GM21737 (cell line): ENCODE results near the gene MBOAT7.

Source experiments
- ATAC-seq: cut with Tn5 transposase; IDR thresholded peaks from one replicate; pipeline ENCODE4 v1.9.1; 2021; ENCODE audit warnings: mild to moderate bottlenecking, moderate library complexity; ENCODE audit not compliant: unreplicated experiment

Gene MBOAT7

GRCh38 chr19:54145541-54146158, 43.7 kb downstream of the MBOAT7 start:
- no peak for ATAC-seq

- no peak for ATAC-seq
These were observed 47.1 kb downstream of the MBOAT7 start for GRCh38 chr19:54142166-54142780.

DNA sequence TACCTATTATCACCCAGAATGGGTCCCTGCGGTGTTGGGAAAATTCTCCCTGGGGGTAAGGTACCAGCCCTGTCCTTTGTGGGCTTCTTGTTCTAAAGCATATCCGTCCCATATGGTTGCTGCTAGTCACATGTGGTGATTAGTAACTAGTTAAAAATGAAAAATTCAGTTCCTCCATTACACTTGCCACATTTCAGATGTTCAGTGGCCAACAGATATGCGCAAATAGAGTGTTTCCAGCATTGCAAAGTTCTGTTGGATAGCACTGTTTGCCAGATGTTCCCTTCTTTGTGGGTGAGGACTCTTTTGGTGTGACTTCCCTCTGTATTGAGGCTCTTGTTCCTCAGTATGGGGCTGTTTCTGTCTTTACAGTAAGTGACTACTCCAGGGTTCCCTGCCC, 48.0 kb downstream of the MBOAT7 start:
- ATAC-seq: no peak

DNA sequence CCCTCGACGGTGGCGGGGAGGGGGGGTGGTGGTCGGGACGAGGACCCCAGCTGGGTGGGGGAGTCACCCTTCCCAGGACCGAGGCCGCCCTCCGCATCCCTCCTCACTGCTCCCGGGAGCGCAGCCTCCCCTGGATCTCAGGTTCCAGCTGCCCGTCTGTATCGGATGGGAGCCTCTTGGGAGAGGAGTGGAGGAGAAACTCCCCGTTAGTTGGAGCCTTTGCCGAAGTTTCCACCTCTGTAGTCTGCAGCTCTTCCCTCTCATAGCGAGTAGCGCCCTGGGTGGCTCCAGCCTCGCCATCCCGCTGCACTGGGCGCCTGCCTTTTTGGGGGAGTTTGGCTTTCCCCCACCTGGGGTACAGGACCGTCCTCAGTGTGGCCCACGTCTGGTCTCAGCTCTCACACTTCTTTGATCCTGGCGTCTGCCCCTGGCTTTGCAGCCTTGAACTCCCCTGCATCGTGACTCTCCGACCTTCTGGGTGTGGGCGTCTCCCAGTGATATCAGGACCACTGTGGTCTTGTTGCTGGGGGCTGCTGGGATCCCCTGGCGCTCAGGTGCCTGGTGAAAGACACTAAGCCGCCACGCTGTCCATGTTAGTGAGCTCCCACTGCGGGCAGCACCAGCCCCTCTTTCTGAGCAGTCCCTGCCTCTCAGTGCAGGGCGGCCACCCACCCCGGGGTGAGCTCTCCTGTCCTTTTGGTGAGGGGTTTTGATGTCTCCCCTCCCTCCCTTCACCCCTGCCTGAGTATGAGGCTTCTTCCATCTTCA, 50.7 kb downstream of the MBOAT7 start:
- no peak for ATAC-seq

- no peak for ATAC-seq
These were observed 51.5 kb downstream of the MBOAT7 start, which contains the start of gene CNOT3 for GRCh38 chr19:54137699-54138488. TSS of gene CNOT3 (plus strand) at chr19:54137762. CDS start at chr19:54142979, 5,217 bp downstream.

GRCh38 chr19:54136864-54137698, 52.3 kb downstream of the MBOAT7 start:
- ATAC-seq: peak; percentile 72

- ATAC-seq: peak; percentile 0
These were observed 53.1 kb downstream of the MBOAT7 start for GRCh38 chr19:54136086-54136863.

DNA sequence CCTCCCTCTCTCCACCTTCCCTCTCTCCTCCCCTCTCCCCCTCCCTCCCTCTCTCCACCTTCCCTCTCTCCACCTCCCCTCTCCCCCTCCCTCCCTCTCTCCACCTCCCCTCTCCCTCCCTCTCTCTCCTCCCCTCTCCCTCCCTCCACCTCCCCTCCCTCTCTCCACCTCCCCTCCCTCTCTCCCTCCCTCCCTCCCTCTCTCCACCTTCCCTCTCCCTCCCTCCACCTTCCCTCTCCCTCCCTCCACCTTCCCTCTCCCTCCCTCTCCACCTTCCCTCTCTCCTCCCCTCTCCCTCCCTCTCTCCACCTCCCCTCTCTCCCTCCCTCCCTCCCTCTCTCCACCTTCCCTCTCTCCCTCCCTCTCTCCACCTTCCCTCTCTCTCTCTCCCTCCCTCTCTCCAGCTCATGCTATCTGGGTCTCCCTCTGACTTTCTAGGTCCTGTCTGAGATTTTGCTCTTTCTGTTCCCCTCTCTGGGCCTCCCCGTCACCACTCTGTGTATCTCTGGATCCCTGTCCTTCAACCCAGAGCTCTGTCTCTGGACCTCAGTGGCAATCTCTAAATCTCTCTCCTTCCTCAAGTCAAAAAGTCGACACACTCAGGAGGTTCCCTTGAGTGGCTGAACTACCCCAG, 55.3 kb downstream of the MBOAT7 start:
- no peak for ATAC-seq

- ATAC-seq: no peak
These were observed 55.9 kb downstream of the MBOAT7 start for GRCh38 chr19:54133312-54133956.

DNA sequence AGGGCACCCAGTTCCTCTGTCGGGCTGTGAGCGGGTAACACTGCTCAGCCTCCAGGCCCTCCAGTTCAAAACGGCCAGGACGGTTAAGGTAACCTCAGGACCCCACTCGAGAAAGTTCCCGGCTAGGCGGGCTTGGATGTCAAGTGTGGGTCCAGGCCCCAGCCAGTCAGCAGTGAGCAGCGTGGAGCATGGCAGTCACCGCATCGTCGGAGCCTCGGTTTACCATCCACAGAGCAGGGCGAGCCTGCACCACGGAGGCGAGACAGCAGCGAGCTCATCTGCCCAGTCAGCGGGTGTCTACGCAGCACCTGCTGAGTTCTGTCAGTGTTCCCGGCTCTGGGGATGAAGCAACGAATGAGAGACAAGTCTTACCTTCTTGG, 59.8 kb downstream of the MBOAT7 start:
- ATAC-seq: no peak

DNA sequence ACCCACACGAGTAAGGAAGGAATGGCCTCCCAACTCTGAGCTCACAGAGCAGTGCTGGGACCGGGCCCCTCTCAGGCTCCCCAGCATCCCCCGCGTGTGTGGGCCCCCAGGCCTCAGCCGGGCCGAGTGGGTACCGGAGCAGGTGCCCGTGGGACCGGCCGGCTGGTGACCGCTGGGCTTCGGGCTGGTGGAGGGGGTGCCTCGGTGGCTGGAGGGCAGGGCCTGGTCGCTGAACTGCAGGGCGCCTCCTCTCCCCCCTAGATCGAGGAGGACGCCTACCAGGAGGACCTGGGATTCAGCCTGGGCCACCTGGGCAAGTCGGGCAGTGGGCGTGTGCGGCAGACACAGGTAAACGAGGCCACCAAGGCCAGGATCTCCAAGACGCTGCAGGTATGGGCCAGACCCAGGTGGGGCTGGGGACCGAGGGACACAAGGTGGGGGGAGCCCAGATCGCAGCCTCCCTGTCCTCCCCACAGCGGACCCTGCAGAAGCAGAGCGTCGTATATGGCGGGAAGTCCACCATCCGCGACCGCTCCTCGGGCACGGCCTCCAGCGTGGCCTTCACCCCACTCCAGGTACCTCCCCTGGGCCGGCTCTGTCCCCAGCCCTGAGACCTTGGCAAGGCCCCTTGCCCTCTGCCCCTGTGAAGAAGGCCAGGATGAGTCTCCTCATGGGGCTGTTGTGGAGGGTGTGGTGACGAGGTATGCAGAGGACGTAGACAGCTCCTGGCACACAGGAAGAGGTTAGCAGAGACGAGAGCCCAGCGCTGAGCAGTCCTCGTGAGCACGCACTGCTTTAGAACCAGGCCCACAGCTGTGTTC, 60.4 kb downstream of the MBOAT7 start:
- ATAC-seq: no peak

DNA sequence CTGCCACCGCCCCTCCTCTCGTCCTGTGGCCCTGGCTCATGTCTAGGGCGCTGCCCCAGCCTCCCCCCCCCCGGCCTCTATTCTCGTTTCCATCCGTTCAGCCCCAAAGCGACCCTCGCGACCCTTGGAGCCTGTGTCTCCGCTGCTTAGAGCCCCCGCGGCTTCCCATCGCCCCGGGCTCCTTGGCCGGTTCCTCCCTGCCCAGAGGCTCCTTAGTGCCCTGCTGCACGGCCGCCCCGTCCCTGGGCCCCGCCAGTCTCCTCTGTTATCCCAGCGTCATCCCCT, 61.0 kb downstream of the MBOAT7 start:
- no peak for ATAC-seq

GRCh38 chr19:54127688-54128440, 61.5 kb downstream of the MBOAT7 start:
- no peak for ATAC-seq

- ATAC-seq: no peak
These were observed 63.7 kb downstream of the MBOAT7 start for GRCh38 chr19:54125713-54126112.

GRCh38 chr19:54124393-54124792, 65.0 kb downstream of the MBOAT7 start:
- no peak for ATAC-seq

DNA sequence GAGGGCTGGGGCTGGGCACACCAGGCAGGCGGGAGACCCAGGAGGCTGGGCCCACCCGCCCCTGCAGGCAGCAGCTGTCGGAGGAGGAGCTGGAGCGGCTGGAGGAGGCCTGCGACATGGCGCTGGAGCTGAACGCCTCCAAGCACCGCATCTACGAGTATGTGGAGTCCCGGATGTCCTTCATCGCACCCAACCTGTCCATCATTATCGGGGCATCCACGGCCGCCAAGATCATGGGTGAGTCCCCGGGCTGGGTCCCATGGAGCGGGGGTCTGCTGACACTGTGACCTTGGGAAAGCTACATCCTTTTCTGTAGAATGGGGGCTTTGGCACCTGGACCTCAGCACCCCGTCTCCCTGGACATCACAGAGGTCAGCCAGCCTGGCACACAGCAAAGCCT, 65.7 kb downstream of the MBOAT7 start:
- no peak for ATAC-seq
